ENCODE results near the gene NCOA6. TPM values are rescaled to one million over a fixed set of nuclear protein-coding genes. Genes with fewer than 3 reads are reported as not detected.

The NCOA6 gene
- total and polyA plus RNA-seq, 2 of the 4 experiments (the other 2 are of a cell fraction): 3.6 to 13.1 TPM

- Histone ChIP-seq H3K9me1 (ENCODE audit: insufficient read depth, low read length) (no peaks in the 10 kb centered on the region), H4K5ac (ENCODE audit: low read depth, low read length) (no peak overlapping the region), H4K8ac (ENCODE audit: low read depth in 2 of 2, low read length in 2 of 2) (no peak overlapping the region), H3K4ac (ENCODE audit: low read depth, low read length) (no peak overlapping the region), H3K27ac (ENCODE audit: insufficient read depth, low read length) (no peak overlapping the region), H2BK20ac (ENCODE audit: low read depth, low read length) (no peak overlapping the region), H3K36me3 (ENCODE audit: control insufficient read depth, insufficient read depth, low read length) (no peaks in the 10 kb centered on the region), H3K4me2 (ENCODE audit: low read depth, low read length) (peak overlapping the region; percentile 90), H2AK9ac (replicated peaks; ENCODE audit: low read depth, low read length, poor library complexity) (no peak overlapping the region), H3K79me1 (ENCODE audit: low read depth in 1 of 2, low read length in 2 of 2) (no peaks in the 10 kb centered on the region), H2BK5ac (ENCODE audit: low read depth, low read length, poor library complexity, severe bottlenecking) (no peak overlapping the region), H3K56ac (ENCODE audit: extremely low read depth, insufficient read depth, low read length) (no peak overlapping the region), H3K23ac (ENCODE audit: low read depth, low read length) (no peak overlapping the region), H4K20me1 (ENCODE audit: insufficient read depth, low read length) (no peaks in the 10 kb centered on the region), H3K9ac (ENCODE audit: low read depth, low read length) (no peak overlapping the region), H3K4me1 (ENCODE audit: control insufficient read depth, insufficient read depth, low read length) (no peaks in the 10 kb centered on the region; the same call in 1 of the 2 replicates), H2BK120ac (ENCODE audit: low read depth, low read length) (no peak overlapping the region), H2BK15ac (ENCODE audit: low read depth, low read length) (no peak overlapping the region), H3K4me3 (ENCODE audit: insufficient read depth, low read depth, low read length) (no peak overlapping the region), H3K9me3 (ENCODE audit: control insufficient read depth, insufficient read depth, low read length) (no peaks in the 10 kb centered on the region), H3K27me3 (ENCODE audit: control insufficient read depth, insufficient read depth, low read length) (peaks cover 15% of the 10 kb centered on the region), H2AK5ac (ENCODE audit: low read depth, low read length) (no peak overlapping the region), H3K14ac (replicated peaks; ENCODE audit: low read depth, low read length) (no peak overlapping the region), H2AFZ (replicated peaks; ENCODE audit: low read length, poor library complexity) (peak overlapping the region; percentile 82), H3K18ac (ENCODE audit: low read depth, low read length) (no peak overlapping the region), H4K91ac (ENCODE audit: insufficient read depth, low read depth, low read length) (no peak overlapping the region)
- CTCF ChIA-PET: interaction anchor here (0.9 kb wide), 1 partner anchor 18 kb away, joined by 3 read pairs; no protein-coding TSS in a partner anchor
- WGBS, 2 experiments (ENCODE audit: extremely low coverage in 2 of 2, insufficient read length in 1 of 2): 6% methylated on average over 2 of the region's 6 CpGs; no CpG with 5 or more reads in 1 of the 2 experiments
- POLR2A ChIA-PET (ENCODE audit: unreplicated experiment): no interaction called here
- TF ChIP-seq RFX5 (IDR thresholded peaks at IDR 0.05; ENCODE audit: low read depth, low read length) (no peak), MAFK (IDR thresholded peaks at IDR 0.05; ENCODE audit: low read depth, low read length) (no peak), MAZ (IDR thresholded peaks at IDR 0.05; ENCODE audit: borderline replicate concordance, low read depth, low read length) (no peak), CEBPB (IDR thresholded peaks at IDR 0.05; ENCODE audit: low read depth, low read length) (no peak), RAD21 (IDR thresholded peaks at IDR 0.05; ENCODE audit: low read length) (peak; percentile 60), FOS (IDR thresholded peaks at IDR 0.05; ENCODE audit: low read depth, low read length) (no peak), NFE2L2 (IDR thresholded peaks at IDR 0.05; ENCODE audit: low read depth, low read length) (no peak), USF2 (IDR thresholded peaks at IDR 0.05; ENCODE audit: low read depth, low read length) (no peak), BHLHE40 (IDR thresholded peaks at IDR 0.05; ENCODE audit: low read depth, low read length) (no peak), ELK1 (IDR thresholded peaks at IDR 0.05; ENCODE audit: borderline replicate concordance, low read depth, low read length) (no peak), CHD1 (IDR thresholded peaks at IDR 0.05; ENCODE audit: low read depth, low read length) (no peak), POLR2A (IDR thresholded peaks at IDR 0.05; ENCODE audit: low read depth, low read length) (no peak), SMC3 (IDR thresholded peaks at IDR 0.05; ENCODE audit: low read depth, low read length) (peak; percentile 31; the same call in 1 of the 2 replicates), CTCF (conservative IDR thresholded peaks at IDR 0.05; ENCODE audit: low read depth, low read length) (peak; percentile 45), MXI1 (IDR thresholded peaks at IDR 0.05; ENCODE audit: borderline replicate concordance, low read depth, low read length) (no peak), RCOR1 (IDR thresholded peaks at IDR 0.05; ENCODE audit: insufficient replicate concordance, low read length) (no peak)
- dilution Hi-C loops (cut with HindIII; ENCODE audit: low sequenced_read_pairs, unreplicated experiment): no loop called here
- DNase-seq (peak; percentile 45), ATAC-seq (ENCODE audit: low read depth) (peak; percentile 80)
- in situ Hi-C loops (cut with MboI; ENCODE audit: low sequenced_read_pairs): loop anchor here (25.0 kb wide), 1 partner anchor 603 kb away; the partner anchor contains the start of gene GDF5
- BruUV-seq (replicated peaks): no TSS peak
- intact Hi-C loops (cut with micrococcal nuclease): loop anchor here (1.0 to 10.0 kb wide), 5 partner anchors 127 to 600 kb away; partner anchors contain the start of genes GDF5 and TRPC4AP
Observed at GRCh38 chr20:34834459-34834893, 9.0 kb upstream of the NCOA6 start.
